ENCODE measurements around the gene ADAMTS3.

ADAMTS3 gene

GRCh38 chr4:72446353-72447055, 122.5 kb downstream of the ADAMTS3 start:
- Histone ChIP-seq H3K9me3 (ENCODE audit: severe bottlenecking) (no peaks in the 10 kb centered on the region), H3K27ac (no peak overlapping the region), H3K27me3 (ENCODE audit: insufficient read depth, low read depth, severe bottlenecking) (no peaks in the 10 kb centered on the region), H3K36me3 (no peaks in the 10 kb centered on the region), H3K4me3 (ENCODE audit: low read depth, low read length) (no peak overlapping the region)
- TF ChIP-seq, protein P1, sequence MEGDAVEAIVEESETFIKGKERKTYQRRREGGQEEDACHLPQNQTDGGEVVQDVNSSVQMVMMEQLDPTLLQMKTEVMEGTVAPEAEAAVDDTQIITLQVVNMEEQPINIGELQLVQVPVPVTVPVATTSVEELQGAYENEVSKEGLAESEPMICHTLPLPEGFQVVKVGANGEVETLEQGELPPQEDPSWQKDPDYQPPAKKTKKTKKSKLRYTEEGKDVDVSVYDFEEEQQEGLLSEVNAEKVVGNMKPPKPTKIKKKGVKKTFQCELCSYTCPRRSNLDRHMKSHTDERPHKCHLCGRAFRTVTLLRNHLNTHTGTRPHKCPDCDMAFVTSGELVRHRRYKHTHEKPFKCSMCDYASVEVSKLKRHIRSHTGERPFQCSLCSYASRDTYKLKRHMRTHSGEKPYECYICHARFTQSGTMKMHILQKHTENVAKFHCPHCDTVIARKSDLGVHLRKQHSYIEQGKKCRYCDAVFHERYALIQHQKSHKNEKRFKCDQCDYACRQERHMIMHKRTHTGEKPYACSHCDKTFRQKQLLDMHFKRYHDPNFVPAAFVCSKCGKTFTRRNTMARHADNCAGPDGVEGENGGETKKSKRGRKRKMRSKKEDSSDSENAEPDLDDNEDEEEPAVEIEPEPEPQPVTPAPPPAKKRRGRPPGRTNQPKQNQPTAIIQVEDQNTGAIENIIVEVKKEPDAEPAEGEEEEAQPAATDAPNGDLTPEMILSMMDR (IDR thresholded peaks at IDR 0.05; ENCODE audit: low read depth, low read length) = no peak
- DNase-seq = no peak

DNA sequence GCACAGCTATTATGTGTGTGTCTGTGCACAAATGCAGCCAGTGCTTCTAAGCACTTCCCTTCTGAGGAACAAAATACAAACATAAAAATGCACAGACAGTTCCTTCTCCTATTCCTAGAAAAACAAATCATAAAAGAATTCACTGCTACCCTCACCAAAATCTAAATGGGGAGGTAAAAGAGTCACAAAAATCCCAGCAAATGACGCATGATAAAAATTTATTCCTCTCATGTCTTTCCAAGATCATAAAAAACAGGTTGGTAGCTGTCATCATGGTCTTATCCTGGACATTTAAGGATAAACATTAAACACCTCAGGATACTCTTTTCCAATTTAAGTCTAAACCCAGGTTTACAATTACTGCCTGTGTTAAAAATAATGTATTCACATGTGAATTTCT, 124.9 kb downstream of the ADAMTS3 start:
- Histone ChIP-seq H3K27ac (no peak overlapping the region), H3K4me3 (ENCODE audit: low read depth, low read length) (no peak overlapping the region), H3K9me3 (ENCODE audit: severe bottlenecking) (no peaks in the 10 kb centered on the region), H3K36me3 (no peaks in the 10 kb centered on the region), H3K27me3 (ENCODE audit: insufficient read depth, low read depth, severe bottlenecking) (no peaks in the 10 kb centered on the region)
- no peak for DNase-seq
- TF ChIP-seq, protein P1 (IDR thresholded peaks at IDR 0.05; ENCODE audit: low read depth, low read length) = no peak

DNA sequence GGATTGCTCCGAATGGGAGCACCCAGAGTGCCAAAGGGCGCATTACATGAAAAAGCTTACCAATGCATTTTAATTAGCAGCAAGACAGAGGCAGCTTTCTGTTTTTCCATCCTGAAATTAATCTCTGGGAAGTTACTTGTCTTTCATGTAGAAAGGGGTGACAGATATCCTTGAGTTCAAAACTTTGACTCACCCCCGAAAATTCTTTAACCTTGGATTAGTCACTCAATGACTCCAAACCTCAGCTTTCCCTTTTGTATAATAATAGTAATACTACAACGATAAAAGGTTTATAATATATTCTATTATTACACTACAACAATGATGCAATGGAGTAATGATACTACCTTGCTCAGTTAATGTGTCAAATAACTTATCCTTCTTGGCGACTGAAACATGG, 126.3 kb downstream of the ADAMTS3 start:
- H3K27ac ChIP-seq = no peak overlapping the region
- DNase-seq = no peak
- H3K9me3 ChIP-seq (ENCODE audit: severe bottlenecking) = no peaks in the 10 kb centered on the region
- TF ChIP-seq, protein P1 (IDR thresholded peaks at IDR 0.05; ENCODE audit: low read depth, low read length) = no peak
- H3K27me3 ChIP-seq (ENCODE audit: insufficient read depth, low read depth, severe bottlenecking) = no peaks in the 10 kb centered on the region
- no peaks in the 10 kb centered on the region for H3K36me3 ChIP-seq
- H3K4me3 ChIP-seq (ENCODE audit: low read depth, low read length) = no peak overlapping the region

DNA sequence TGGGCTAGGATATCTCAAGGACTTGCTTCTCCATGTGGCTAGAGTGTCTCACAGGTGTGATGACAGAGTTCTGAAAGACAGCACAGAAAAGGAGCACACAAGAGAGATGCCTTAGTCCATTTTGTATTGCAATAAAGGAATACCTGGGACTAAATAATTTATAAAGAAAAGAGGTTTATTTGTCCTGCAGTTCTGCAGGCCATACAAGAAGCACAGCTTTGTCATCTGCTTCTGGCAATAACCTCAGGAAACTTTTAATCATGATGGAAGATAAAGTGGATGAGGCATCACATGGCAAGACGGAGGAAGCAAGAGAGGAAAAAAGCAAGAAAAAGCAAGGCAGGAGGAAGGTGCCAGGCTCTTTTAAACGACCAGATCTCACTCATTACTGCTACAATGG, 126.9 kb downstream of the ADAMTS3 start:
- no peak overlapping the region for H3K4me3 ChIP-seq (ENCODE audit: low read depth, low read length)
- no peaks in the 10 kb centered on the region for H3K36me3 ChIP-seq
- TF ChIP-seq, protein P1 (IDR thresholded peaks at IDR 0.05; ENCODE audit: low read depth, low read length) = no peak
- no peak overlapping the region for H3K27ac ChIP-seq
- no peak for DNase-seq
- no peaks in the 10 kb centered on the region for H3K27me3 ChIP-seq (ENCODE audit: insufficient read depth, low read depth, severe bottlenecking)
- no peaks in the 10 kb centered on the region for H3K9me3 ChIP-seq (ENCODE audit: severe bottlenecking)

GRCh38 chr4:72440386-72440785, 128.6 kb downstream of the ADAMTS3 start:
- no peak for DNase-seq
- Histone ChIP-seq H3K36me3 (no peaks in the 10 kb centered on the region), H3K27me3 (ENCODE audit: insufficient read depth, low read depth, severe bottlenecking) (no peaks in the 10 kb centered on the region), H3K4me3 (ENCODE audit: low read depth, low read length) (no peak overlapping the region), H3K27ac (no peak overlapping the region), H3K9me3 (ENCODE audit: severe bottlenecking) (no peaks in the 10 kb centered on the region)
- TF ChIP-seq, protein P1 (IDR thresholded peaks at IDR 0.05; ENCODE audit: low read depth, low read length) = no peak

GRCh38 chr4:72432975-72433374, 136.0 kb downstream of the ADAMTS3 start:
- H3K36me3 ChIP-seq = no peaks in the 10 kb centered on the region
- no peak for DNase-seq
- H3K4me3 ChIP-seq (ENCODE audit: low read depth, low read length) = no peak overlapping the region
- H3K27me3 ChIP-seq (ENCODE audit: insufficient read depth, low read depth, severe bottlenecking) = no peaks in the 10 kb centered on the region
- H3K9me3 ChIP-seq (ENCODE audit: severe bottlenecking) = no peaks in the 10 kb centered on the region
- H3K27ac ChIP-seq = no peak overlapping the region
- TF ChIP-seq, protein P1 (IDR thresholded peaks at IDR 0.05; ENCODE audit: low read depth, low read length) = no peak

Measured in WERI-Rb-1 (cell line).